Activated T-helper 2 cell treated with anti-CD3 and anti-CD28 coated beads, Interferon-gamma antibody, Interleukin-2, Interleukin-4, amounts not matched to agents 10 μg/mL and 5 μg/mL and 100 μg/mL, durations not matched to agents 14 hours and 24 hours and 36 hours (primary cell): ENCODE data around the gene ZNF506. TPM values are rescaled to one million over a fixed set of nuclear protein-coding genes. Genes with fewer than 3 reads are reported as not detected.
A peak's percentile ranks its signal among the peaks of the same experiment; 100 is the strongest.
"Not testable (repeated sequence)": the region's sequence is repeated elsewhere in the genome, so short reads cannot be mapped to it uniquely, and the experiment has no call there.

Experiments used
- DNase-seq: peaks from one replicate; pipeline ENCODE4 v3.0.0; 2021; ENCODE audit warnings: low spot score
- H3K27ac Mint-ChIP-seq: one replicate; pipeline ENCODE4 v1.8.0; 2021; ENCODE audit warnings: mixed read lengths
- H3K27me3 Mint-ChIP-seq: one replicate; pipeline ENCODE4 v1.8.0; 2021; ENCODE audit warnings: low read depth, mixed read lengths
- H3K36me3 Mint-ChIP-seq: one replicate; pipeline ENCODE4 v1.8.0; 2021; ENCODE audit warnings: low read depth, mixed read lengths
- H3K4me1 Mint-ChIP-seq: one replicate; pipeline ENCODE4 v1.8.0; 2021; ENCODE audit warnings: low read depth, mixed read lengths
- H3K4me3 Mint-ChIP-seq: one replicate; pipeline ENCODE4 v1.8.0; 2021; ENCODE audit warnings: low read depth, mild to moderate bottlenecking, moderate library complexity, mixed read lengths
- H3K9me3 Mint-ChIP-seq: one replicate; pipeline ENCODE4 v1.8.0; 2021; ENCODE audit warnings: mixed read lengths
- intact Hi-C: fragments of 100-400 bp; cut with micrococcal nuclease; formaldehyde crosslinking; loops from one replicate; pipeline ENCODE4 v1.15.1; 2023
- total RNA-seq: library from RNA; stranded (reverse); gene quantifications from 2 replicates; pipeline ENCODE4 v1.2.3, GENCODE V29; 2022

The ZNF506 gene
- total RNA-seq, 1 donor from 2014 or later, result 13.2 TPM

DNA sequence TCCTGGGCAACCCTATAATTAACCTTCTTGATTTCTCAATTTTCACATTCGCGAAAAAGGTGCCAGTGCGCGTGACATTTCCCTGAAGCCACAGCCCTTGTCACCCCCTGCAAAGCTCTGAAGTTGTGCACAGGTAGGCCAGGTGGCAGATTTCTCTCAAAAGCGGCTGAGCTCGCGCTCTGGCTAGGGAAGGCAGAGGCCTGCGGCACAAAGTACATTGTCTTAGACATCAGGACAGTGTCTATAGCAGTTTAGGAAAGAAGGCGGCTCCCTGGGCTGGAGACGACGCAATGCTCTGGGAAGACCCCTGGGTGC lies 45.7 kb downstream of the ZNF506 start:
- Mint-ChIP-seq H3K4me1 (peaks cover 27% of the 10 kb centered on the region), H3K36me3 (peaks cover 34% of the 10 kb centered on the region), H3K9me3 (peaks cover 35% of the 10 kb centered on the region), H3K27ac (peak overlapping the region; percentile 86), H3K4me3 (peak overlapping the region; percentile 96), H3K27me3 (no peaks in the 10 kb centered on the region)
- intact Hi-C loops, result loop anchor here (1.0 to 2.0 kb wide), 6 partner anchors 43 to 185 kb away; partner anchors contain the start of genes ZNF101, ZNF14, ZNF253 and ZNF506
- no peak for DNase-seq

- H3K36me3 Mint-ChIP-seq, result peaks cover 23% of the 10 kb centered on the region
- H3K9me3 Mint-ChIP-seq, result peaks cover 30% of the 10 kb centered on the region
- H3K4me1 Mint-ChIP-seq, result peaks cover 27% of the 10 kb centered on the region
- peak overlapping the region; percentile 8 for H3K4me3 Mint-ChIP-seq
- no peak overlapping the region for H3K27ac Mint-ChIP-seq
- H3K27me3 Mint-ChIP-seq, result no peaks in the 10 kb centered on the region
- DNase-seq, result no peak
- intact Hi-C loops, result no loop called here
Measured at GRCh38 chr19:19774354-19775033, 47.1 kb downstream of the ZNF506 start.

GRCh38 chr19:19771963-19772362 lies 49.6 kb downstream of the ZNF506 start:
- H3K36me3 Mint-ChIP-seq, H3K4me3 Mint-ChIP-seq, DNase-seq, intact Hi-C loops, H3K27ac Mint-ChIP-seq, H3K27me3 Mint-ChIP-seq: not testable (repeated sequence)
- Mint-ChIP-seq H3K9me3 (peaks cover 32% of the 10 kb centered on the region), H3K4me1 (peaks cover 13% of the 10 kb centered on the region)

GRCh38 chr19:19769971-19770370 lies 51.6 kb downstream of the ZNF506 start:
- H3K4me1 Mint-ChIP-seq, H3K4me3 Mint-ChIP-seq, H3K27me3 Mint-ChIP-seq, DNase-seq, intact Hi-C loops, H3K27ac Mint-ChIP-seq, H3K36me3 Mint-ChIP-seq: not testable (repeated sequence)
- H3K9me3 Mint-ChIP-seq, result peaks cover 39% of the 10 kb centered on the region

DNA sequence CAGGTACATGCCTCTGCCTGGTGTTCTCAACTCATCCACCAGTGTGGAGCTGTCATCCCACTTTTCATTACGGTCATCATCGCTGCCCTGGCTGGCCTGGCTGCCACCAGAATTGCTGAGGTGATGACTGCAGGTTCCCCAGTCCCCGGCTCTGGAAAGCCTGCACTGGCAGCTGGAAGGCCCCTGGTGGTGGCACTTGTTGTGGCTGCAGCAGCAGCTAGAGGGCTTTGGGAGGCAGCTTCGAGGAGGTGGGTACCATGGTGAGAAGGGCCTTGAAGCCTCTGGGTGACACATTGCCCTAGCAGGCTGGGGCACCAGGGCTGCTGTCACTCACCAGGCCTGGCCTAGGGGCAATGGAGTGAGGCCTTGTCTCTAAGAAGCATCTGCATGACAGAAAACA lies 63.4 kb downstream of the ZNF506 start:
- Mint-ChIP-seq H3K4me3 (no peak overlapping the region), H3K9me3 (peaks cover 30% of the 10 kb centered on the region), H3K27ac (no peak overlapping the region), H3K36me3 (peaks cover 3% of the 10 kb centered on the region), H3K27me3 (no peaks in the 10 kb centered on the region), H3K4me1 (no peaks in the 10 kb centered on the region)
- intact Hi-C loops, result no loop called here
- DNase-seq, result no peak

DNA sequence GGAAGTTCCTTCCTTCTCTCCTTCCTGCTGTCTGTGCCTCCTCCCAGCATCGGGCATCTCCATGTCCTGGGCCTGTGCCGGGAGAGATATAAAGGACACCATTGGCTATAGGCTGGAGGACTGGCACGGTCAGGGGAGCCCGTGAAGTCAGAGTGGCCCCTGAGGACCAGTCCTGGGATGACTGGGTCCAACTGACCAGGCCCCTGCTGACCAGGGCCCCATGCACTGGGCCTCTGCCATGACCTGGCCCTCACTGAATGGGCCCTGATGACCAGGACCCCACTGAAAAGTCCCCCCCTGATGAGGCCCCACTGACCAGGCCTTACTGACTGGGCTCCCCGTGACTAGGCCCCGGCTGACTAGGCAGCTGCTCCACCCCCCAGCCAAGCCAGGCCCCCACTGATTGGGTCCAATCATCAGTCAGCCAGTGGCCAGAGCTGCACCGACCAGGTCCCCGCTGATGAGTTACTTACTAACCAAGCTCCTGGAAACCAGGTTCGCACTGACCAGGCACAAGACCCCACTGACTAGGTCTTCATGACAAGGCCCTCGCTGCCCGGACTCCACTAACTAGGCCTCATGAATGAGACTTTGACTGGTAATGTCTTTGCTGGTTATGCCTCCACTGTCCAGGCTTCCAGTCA lies 68.7 kb downstream of the ZNF506 start:
- Mint-ChIP-seq H3K36me3 (peaks cover 3% of the 10 kb centered on the region), H3K4me3 (no peak overlapping the region), H3K4me1 (no peaks in the 10 kb centered on the region), H3K27me3 (no peaks in the 10 kb centered on the region), H3K27ac (no peak overlapping the region), H3K9me3 (peaks cover 22% of the 10 kb centered on the region)
- DNase-seq, result no peak
- intact Hi-C loops, result no loop called here

- Mint-ChIP-seq H3K36me3 (peaks cover 3% of the 10 kb centered on the region), H3K4me1 (no peaks in the 10 kb centered on the region), H3K27ac (no peak overlapping the region), H3K27me3 (no peaks in the 10 kb centered on the region), H3K9me3 (peaks cover 22% of the 10 kb centered on the region), H3K4me3 (no peak overlapping the region)
- intact Hi-C loops, result no loop called here
- no peak for DNase-seq
Measured at GRCh38 chr19:19751846-19752245, 69.7 kb downstream of the ZNF506 start.

DNA sequence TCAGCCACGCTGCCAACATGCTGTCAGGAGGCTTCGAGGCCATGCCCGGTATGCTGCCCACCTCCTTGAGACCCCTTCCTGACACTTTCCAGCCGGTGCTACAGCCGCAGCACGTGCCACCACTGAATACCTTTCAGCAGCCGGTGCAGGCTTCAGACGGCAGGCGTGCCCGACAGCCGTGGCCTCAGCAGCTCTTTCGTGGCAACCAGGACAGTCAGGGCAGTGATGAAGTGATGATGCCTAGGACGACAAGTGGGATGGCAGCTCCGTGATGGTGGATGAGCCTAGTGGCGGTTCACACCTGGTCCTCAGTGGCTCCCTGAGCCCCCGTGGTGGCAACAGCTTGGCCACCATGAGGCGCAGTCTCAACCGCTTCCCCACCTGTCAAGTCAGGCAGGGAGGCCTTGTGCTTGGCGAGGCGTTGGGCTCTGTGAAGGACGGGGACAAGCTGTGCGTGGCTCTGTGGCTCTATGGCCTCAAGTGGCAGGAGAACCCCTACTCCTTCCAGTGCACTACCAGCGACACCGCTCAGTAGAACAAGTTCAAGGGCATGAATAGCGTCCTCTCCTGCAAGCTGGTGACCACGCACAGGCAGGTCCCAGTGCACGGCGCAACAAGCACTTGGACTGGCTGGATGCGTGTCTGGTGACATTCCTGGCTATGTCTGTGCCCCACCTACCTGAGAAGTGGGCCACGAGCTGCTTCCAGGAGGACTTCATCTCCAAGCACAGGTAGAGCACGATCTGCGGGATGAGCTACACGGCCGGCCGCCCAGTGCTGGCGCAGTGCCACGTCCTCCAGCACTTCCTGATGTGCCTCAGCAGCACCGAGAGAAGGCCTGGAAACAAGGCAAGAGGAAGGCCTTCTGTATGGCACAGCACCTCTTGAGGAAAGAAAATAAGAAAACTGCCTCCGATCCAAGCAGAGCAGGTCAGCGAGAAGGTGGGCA lies 70.4 kb downstream of the ZNF506 start:
- no peak overlapping the region for H3K4me3 Mint-ChIP-seq
- intact Hi-C loops, result no loop called here

GRCh38 chr19:19749908-19750841 lies 71.4 kb downstream of the ZNF506 start:
- no peak for DNase-seq
- H3K9me3 Mint-ChIP-seq, result peaks cover 15% of the 10 kb centered on the region

More for the DNA sequence above, 70.4 kb downstream of the ZNF506 start:
- H3K9me3 Mint-ChIP-seq, result peaks cover 22% of the 10 kb centered on the region
- DNase-seq, result no peak
- no peak overlapping the region for H3K27ac Mint-ChIP-seq
- H3K36me3 Mint-ChIP-seq, result peaks cover 3% of the 10 kb centered on the region
- H3K4me1 Mint-ChIP-seq, result no peaks in the 10 kb centered on the region
- H3K27me3 Mint-ChIP-seq, result no peaks in the 10 kb centered on the region

GRCh38 chr19:19749117-19749907 lies 72.2 kb downstream of the ZNF506 start:
- no peak overlapping the region for H3K27ac Mint-ChIP-seq
- H3K9me3 Mint-ChIP-seq, result peaks cover 15% of the 10 kb centered on the region
- DNase-seq, result no peak
- H3K36me3 Mint-ChIP-seq, result no peaks in the 10 kb centered on the region
- H3K27me3 Mint-ChIP-seq, result no peaks in the 10 kb centered on the region
- no peaks in the 10 kb centered on the region for H3K4me1 Mint-ChIP-seq
- no peak overlapping the region for H3K4me3 Mint-ChIP-seq
- intact Hi-C loops, result no loop called here

More at GRCh38 chr19:19749908-19750841, 71.4 kb downstream of the ZNF506 start:
- H3K27ac Mint-ChIP-seq, result no peak overlapping the region
- intact Hi-C loops, result no loop called here
- H3K27me3 Mint-ChIP-seq, result no peaks in the 10 kb centered on the region
- H3K4me1 Mint-ChIP-seq, result no peaks in the 10 kb centered on the region
- no peak overlapping the region for H3K4me3 Mint-ChIP-seq
- no peaks in the 10 kb centered on the region for H3K36me3 Mint-ChIP-seq

DNA sequence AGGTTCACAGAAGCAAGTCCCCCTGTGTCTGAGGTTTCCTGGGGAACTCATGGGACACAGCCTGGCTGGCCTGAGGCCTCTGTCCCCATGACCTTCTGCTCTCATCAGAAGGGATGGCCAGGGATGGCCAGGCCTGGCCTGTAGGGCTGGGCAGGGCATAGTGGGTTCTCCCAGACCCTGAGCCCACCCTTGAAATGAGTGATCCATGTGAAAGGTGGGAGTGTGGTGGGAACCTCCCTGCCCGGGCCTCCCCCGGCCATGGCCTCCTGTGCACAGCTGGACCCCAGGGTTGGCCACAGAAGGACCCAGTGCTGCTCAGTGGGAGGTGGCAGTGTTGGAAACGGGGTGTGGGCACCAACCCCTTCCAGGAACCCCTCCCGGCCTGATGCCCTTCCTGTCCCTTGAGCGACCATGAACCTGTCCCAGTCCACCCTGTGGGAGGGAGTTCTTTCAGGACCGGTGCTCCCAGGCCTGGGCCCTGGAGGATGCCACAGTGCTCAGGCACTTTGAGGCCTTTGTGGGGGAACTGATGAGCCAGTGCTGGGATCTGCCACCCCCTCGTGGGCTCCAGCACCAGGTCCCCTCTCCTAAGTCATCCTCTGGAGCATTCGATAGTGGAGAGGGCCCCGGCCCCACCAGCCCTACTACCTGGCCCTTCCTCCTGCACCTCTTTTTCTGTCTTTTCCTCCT lies 73.2 kb downstream of the ZNF506 start:
- H3K9me3 Mint-ChIP-seq, result peaks cover 11% of the 10 kb centered on the region
- no peaks in the 10 kb centered on the region for H3K36me3 Mint-ChIP-seq
- no peak for DNase-seq
- H3K4me1 Mint-ChIP-seq, result no peaks in the 10 kb centered on the region
- no peaks in the 10 kb centered on the region for H3K27me3 Mint-ChIP-seq
- H3K4me3 Mint-ChIP-seq, result no peak overlapping the region
- H3K27ac Mint-ChIP-seq, result no peak overlapping the region
- intact Hi-C loops, result no loop called here
